Measurements from ENCODE around the gene TCF25. TPM values are rescaled to one million over a fixed set of nuclear protein-coding genes. Genes with fewer than 3 reads are reported as not detected.
"Not testable (repeated sequence)": the region's sequence is repeated elsewhere in the genome, so short reads cannot be mapped to it uniquely, and the experiment has no call there.

Gene TCF25
- total and polyA plus RNA-seq, 11 donors = 52.5 to 115 (median 96.4) TPM

GRCh38 chr16:89924925-89925307, 51.5 kb downstream of the TCF25 start:
- H3K4me3 ChIP-seq = no peak overlapping the region
- H3K4me1 ChIP-seq = peaks cover 8 to 65% (median 30%) of the 10 kb centered on the region in 12 donors
- TF ChIP-seq CTCF (IDR thresholded peaks at IDR 0.05) (no peak), POLR2A (IDR thresholded peaks at IDR 0.05) (no peak)
- ATAC-seq = no peak
- H3K27ac ChIP-seq = no peak overlapping the region
- H3K27me3 ChIP-seq = peaks cover 0 to 42% (median 16%) of the 10 kb centered on the region in 9 donors
- WGBS, 4 donors = 25 to 45% (median 32%) methylated on average over 4 of the region's 4 CpGs
- no peaks in the 10 kb centered on the region for H3K36me3 ChIP-seq
- H3K9me3 ChIP-seq = no peaks in the 10 kb centered on the region
- intact Hi-C loops (cut with DNase I) = loop anchor here in 1 of 10 donors (10.0 kb wide), 1 partner anchor 50 kb away; the partner anchor contains the start of gene TCF25
- DNase-seq = no peak

DNA sequence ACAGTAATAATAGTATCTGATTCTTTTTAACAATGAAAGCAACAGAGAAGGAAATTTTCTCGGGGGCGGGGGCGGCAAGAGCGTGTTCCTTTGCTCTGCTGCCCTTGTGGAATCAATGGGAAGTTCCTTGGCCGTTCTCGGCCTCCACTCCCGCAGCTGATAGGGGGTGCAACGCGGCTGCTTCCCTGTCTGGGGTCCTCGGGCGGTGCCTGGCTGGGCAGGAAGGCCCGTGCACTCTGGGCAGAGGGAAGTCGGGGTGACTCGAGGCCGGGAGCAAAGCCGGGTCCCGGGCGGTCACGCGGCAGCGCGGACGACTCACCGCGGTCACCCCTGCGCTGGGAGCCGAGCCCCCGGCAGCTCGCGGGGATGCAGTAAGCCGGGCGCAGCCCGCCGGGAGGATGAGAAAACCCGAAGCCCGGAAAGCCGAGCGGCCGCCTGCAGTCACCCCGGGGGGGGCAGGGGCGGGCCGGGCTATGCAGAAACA, 52.2 kb downstream of the TCF25 start:
- H3K9me3 ChIP-seq = no peaks in the 10 kb centered on the region
- TF ChIP-seq POLR2A (IDR thresholded peaks at IDR 0.05) = no peak
- no peak for TF ChIP-seq CTCF (IDR thresholded peaks at IDR 0.05)
- no peak for DNase-seq
- peak overlapping the region; percentile 26 to 67 (median 56) for H3K4me3 ChIP-seq
- no peak for ATAC-seq
- WGBS, 4 donors = 1 to 3% (median 2%) methylated on average over 12 to 42 of the region's 42 CpGs
- peaks cover 8 to 59% (median 30%) of the 10 kb centered on the region in 12 donors for H3K4me1 ChIP-seq
- intact Hi-C loops (cut with DNase I) = loop anchor here in 2 of 10 donors (2.0 to 10.0 kb wide), 2 partner anchors 47 to 51 kb away; partner anchors contain the start of gene TCF25 (in 1 of the 2)
- peak overlapping the region in 1 of 12 donors; percentile 22 for H3K27ac ChIP-seq
- peaks cover 0 to 42% (median 16%) of the 10 kb centered on the region in 9 donors for H3K27me3 ChIP-seq
- H3K36me3 ChIP-seq = no peaks in the 10 kb centered on the region

- ATAC-seq = no peak
- DNase-seq = no peak
- Histone ChIP-seq H3K4me3 (no peak overlapping the region), H3K27ac (no peak overlapping the region), H3K4me1 (peaks cover 0 to 4% (median 0%) of the 10 kb centered on the region in 12 donors), H3K27me3 (peaks cover 0 to 1% (median 0%) of the 10 kb centered on the region in 9 donors), H3K9me3 (no peaks in the 10 kb centered on the region), H3K36me3 (no peaks in the 10 kb centered on the region)
- 86 to 93% (median 89%) methylated on average over 13 to 16 of the region's 16 CpGs for WGBS, 4 donors
- intact Hi-C loops (cut with DNase I) = no loop called here
- TF ChIP-seq CTCF (IDR thresholded peaks at IDR 0.05) (no peak), POLR2A (IDR thresholded peaks at IDR 0.05) (no peak)
These were observed 58.0 kb downstream of the TCF25 start for GRCh38 chr16:89931305-89931896.

DNA sequence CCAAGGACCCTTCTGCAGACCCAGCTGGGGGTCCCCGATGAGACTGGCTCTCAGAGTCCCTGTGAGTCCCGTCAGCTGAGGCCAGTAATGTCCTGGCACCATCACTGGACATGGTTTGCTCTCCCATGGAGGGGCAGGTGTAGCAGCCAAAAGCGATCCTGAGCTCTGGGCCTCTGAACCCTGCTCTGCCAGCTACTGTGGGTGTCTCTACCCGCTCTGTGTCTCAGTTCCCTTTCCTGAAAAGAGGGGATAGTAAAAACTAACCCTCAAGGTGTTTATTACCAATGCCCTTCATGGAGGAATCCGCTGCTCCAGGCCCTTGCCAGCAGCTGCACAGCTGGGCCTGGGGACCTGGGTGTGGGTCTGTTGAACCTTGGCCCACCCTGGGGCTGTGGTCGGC, 58.6 kb downstream of the TCF25 start:
- ATAC-seq (no peak), DNase-seq (no peak)
- no peaks in the 10 kb centered on the region for H3K27me3 ChIP-seq
- intact Hi-C loops (cut with DNase I) = no loop called here
- H3K4me3 ChIP-seq = no peak overlapping the region
- no peaks in the 10 kb centered on the region for H3K36me3 ChIP-seq
- no peaks in the 10 kb centered on the region for H3K9me3 ChIP-seq
- no peaks in the 10 kb centered on the region for H3K4me1 ChIP-seq
- 85 to 97% (median 92%) methylated on average over 4 to 6 of the region's 6 CpGs for WGBS, 4 donors
- no peak overlapping the region for H3K27ac ChIP-seq
- TF ChIP-seq CTCF (IDR thresholded peaks at IDR 0.05) = no peak
- no peak for TF ChIP-seq POLR2A (IDR thresholded peaks at IDR 0.05)

GRCh38 chr16:89934019-89934418, 60.6 kb downstream of the TCF25 start:
- H3K36me3 ChIP-seq; H3K4me3 ChIP-seq; H3K27me3 ChIP-seq; H3K27ac ChIP-seq; H3K4me1 ChIP-seq; intact Hi-C loops (cut with DNase I); H3K9me3 ChIP-seq; ATAC-seq; DNase-seq: not testable (repeated sequence)
- 96 to 100% (median 97%) methylated on average over 1 to 29 of the region's 29 CpGs; no CpG with 5 or more reads in 1 of the 4 donors for whole genome bisulfite sequencing, 4 donors
